DND-41 (cell line): ENCODE results near the gene CROCC.

Experiments
- ATAC-seq: fragments of 200-7000 bp; cut with Tn5 transposase; 3 replicates; pipeline ENCODE4 v1.9.1; 2021; ENCODE audit warnings: low read depth; ENCODE audit not compliant: insufficient read depth
- DNase-seq: peaks from one replicate; pipeline ENCODE4 v3.0.0-alpha.2; 2020
- H2AFZ ChIP-seq: 2 replicates; pipeline ENCODE4 v1.6.0; 2012; ENCODE audit warnings: low read depth, low read length
- H3K27ac ChIP-seq: 2 replicates; pipeline ENCODE4 v1.5.1; 2012; ENCODE audit warnings: low read length, inconsistent platforms
- H3K27me3 ChIP-seq: fragments of 200-600 bp; sonication (generic); 2 replicates; pipeline ENCODE4 v1.6.0; 2012; ENCODE audit warnings: low read length, mild to moderate bottlenecking, inconsistent platforms; ENCODE audit not compliant: insufficient read depth, poor library complexity
- H3K36me3 ChIP-seq: 2 replicates; pipeline ENCODE4 v1.5.1; 2012; ENCODE audit warnings: low read length, inconsistent platforms; ENCODE audit not compliant: insufficient read depth
- H3K4me1 ChIP-seq: 2 replicates; pipeline ENCODE4 v1.5.1; 2012; ENCODE audit warnings: mild to moderate bottlenecking, low read length; ENCODE audit not compliant: insufficient read depth
- H3K4me2 ChIP-seq: 2 replicates; pipeline ENCODE4 v1.6.0; 2012; ENCODE audit warnings: mild to moderate bottlenecking, moderate library complexity, low read length, inconsistent platforms; ENCODE audit not compliant: insufficient read depth
- H3K4me3 ChIP-seq, 2 experiments: fragments of 200-600 bp in 1 of 2; shearing (Covaris generic) in 1 of 2; 2 replicates each; pipeline ENCODE4 v1.5.1; 2012 to 2016; ENCODE audit warnings: inconsistent platforms in 2 of 2, low read length in 2 of 2, mild to moderate bottlenecking in 2 of 2, low read depth in 1 of 2, moderate library complexity in 1 of 2
- H3K79me2 ChIP-seq: 2 replicates; pipeline ENCODE4 v1.6.0; 2012; ENCODE audit warnings: low read length, inconsistent platforms; ENCODE audit not compliant: insufficient read depth
- H3K9ac ChIP-seq: 2 replicates; pipeline ENCODE4 v1.6.0; 2012; ENCODE audit warnings: low read depth, mild to moderate bottlenecking, inconsistent platforms, low read length, moderate library complexity
- H3K9me3 ChIP-seq: 2 replicates; pipeline ENCODE4 v1.5.1; 2012; ENCODE audit warnings: low read length, moderate library complexity, mild to moderate bottlenecking, inconsistent platforms; ENCODE audit not compliant: insufficient read depth, severe bottlenecking
- H4K20me1 ChIP-seq: 2 replicates; pipeline ENCODE4 v1.6.0; 2012; ENCODE audit warnings: low read length; ENCODE audit not compliant: insufficient read depth
- CTCF ChIP-seq: IDR thresholded peaks from 2 replicates; pipeline ENCODE4 v1.5.1; 2012; ENCODE audit warnings: borderline replicate concordance, low read length, moderate library complexity, mild to moderate bottlenecking; ENCODE audit not compliant: poor library complexity, severe bottlenecking; ENCODE audit errors: extremely low read depth
- EZH2 ChIP-seq: IDR thresholded peaks from 3 replicates; pipeline ENCODE4 v1.6.1; 2012; ENCODE audit warnings: borderline replicate concordance, low read depth, mild to moderate bottlenecking, moderate library complexity, low read length, inconsistent platforms; ENCODE audit not compliant: severe bottlenecking

Gene CROCC

GRCh38 chr1:17004466-17005364 is 83.0 kb downstream of the CROCC start:
- Histone ChIP-seq H3K4me1 (0 out of 2 replicates have a peak, but pooled peaks cover 3% of the 10 kb centered on the region), H3K36me3 (peaks cover 46% of the 10 kb centered on the region), H3K4me2 (no peak overlapping the region), H3K4me3 (no peak overlapping the region), H3K79me2 (peaks cover 3% of the 10 kb centered on the region; the same call in 1 of the 2 replicates), H3K27me3 (no peaks in the 10 kb centered on the region), H2AFZ (no peak overlapping the region), H3K9me3 (no peaks in the 10 kb centered on the region), H3K9ac (no peak overlapping the region), H3K27ac (no peak overlapping the region), H4K20me1 (peaks cover 9% of the 10 kb centered on the region; the same call in 1 of the 2 replicates)
- TF ChIP-seq CTCF: no peak
- no peak for TF ChIP-seq EZH2
- ATAC-seq (no peak; the same call in 2 of the 3 replicates), DNase-seq (no peak)

DNA sequence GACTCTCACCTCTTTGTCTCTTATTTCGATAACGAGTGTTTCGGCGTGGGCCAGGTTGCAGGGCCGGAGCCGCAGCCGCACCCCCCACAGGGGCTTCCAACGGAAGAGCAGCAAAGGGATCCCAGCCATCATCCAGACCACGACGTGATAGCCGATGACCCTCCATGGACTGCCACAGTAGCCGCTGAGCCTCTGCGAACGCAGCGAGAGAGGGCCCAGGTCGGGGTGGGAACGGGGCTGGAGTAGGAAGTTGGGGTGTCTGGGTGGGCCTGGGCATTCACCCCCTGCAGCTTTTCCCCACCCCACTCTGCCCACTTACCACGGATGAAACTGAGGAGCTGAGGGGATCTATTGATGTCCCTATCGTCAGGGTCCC is 83.6 kb downstream of the CROCC start:
- Histone ChIP-seq H3K4me3 (no peak overlapping the region), H3K9me3 (no peaks in the 10 kb centered on the region), H2AFZ (no peak overlapping the region), H3K4me2 (no peak overlapping the region), H3K36me3 (peaks cover 43% of the 10 kb centered on the region), H3K9ac (no peak overlapping the region), H4K20me1 (peaks cover 9% of the 10 kb centered on the region; the same call in 1 of the 2 replicates), H3K27ac (no peak overlapping the region), H3K4me1 (peaks cover 6% of the 10 kb centered on the region), H3K79me2 (peaks cover 3% of the 10 kb centered on the region; the same call in 1 of the 2 replicates), H3K27me3 (no peaks in the 10 kb centered on the region)
- DNase-seq (no peak), ATAC-seq (no peak)
- TF ChIP-seq CTCF (no peak), EZH2 (no peak)

DNA sequence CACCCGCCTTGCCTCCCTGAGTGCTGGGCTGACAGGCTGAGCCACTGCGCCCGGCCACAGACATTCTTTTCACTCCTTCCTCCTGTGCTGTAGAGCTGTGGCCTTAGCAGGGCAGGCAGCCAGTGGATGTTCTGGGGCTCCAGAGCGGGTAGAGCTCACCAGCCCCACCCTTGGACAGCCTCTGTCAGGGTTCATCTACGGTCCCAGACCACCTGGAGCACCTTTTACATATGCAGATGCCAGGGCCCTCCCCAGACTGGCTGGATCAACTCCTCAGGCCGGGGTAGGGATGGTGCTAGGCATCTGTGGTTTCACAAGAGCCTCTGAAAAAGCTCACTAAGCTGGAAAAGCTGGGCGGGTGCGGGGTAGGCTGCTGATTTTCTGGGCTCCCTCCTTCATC is 85.4 kb downstream of the CROCC start:
- ATAC-seq: no peak

More for the DNA sequence above, 85.4 kb downstream of the CROCC start:
- Histone ChIP-seq H3K4me3 (no peak overlapping the region), H3K27ac (no peak overlapping the region), H2AFZ (no peak overlapping the region), H3K4me2 (no peak overlapping the region), H4K20me1 (peaks cover 13% of the 10 kb centered on the region), H3K79me2 (peaks cover 8% of the 10 kb centered on the region), H3K27me3 (no peaks in the 10 kb centered on the region), H3K4me1 (peaks cover 19% of the 10 kb centered on the region), H3K36me3 (peaks cover 32% of the 10 kb centered on the region), H3K9ac (no peak overlapping the region), H3K9me3 (no peaks in the 10 kb centered on the region)
- TF ChIP-seq EZH2: no peak
- no peak for TF ChIP-seq CTCF
- DNase-seq: no peak
